Neural progenitor cell (in vitro differentiated cells): ENCODE measurements around the gene LPP. TPM values are rescaled to one million over a fixed set of nuclear protein-coding genes. Genes with fewer than 3 reads are reported as not detected.

Experiments
- DNase-seq: peaks from one replicate; pipeline ENCODE4 v3.0.0-alpha.2; 2016; ENCODE audit warnings: low spot score
- H2AFZ ChIP-seq: fragments of 200-600 bp; sonication (generic); replicated peaks from 2 replicates; pipeline ENCODE4 v1.6.1; 2016; ENCODE audit warnings: antibody characterized with exemption
- H3F3A ChIP-seq: fragments of 200-600 bp; sonication (generic); 2 replicates; pipeline ENCODE4 v1.6.1; 2016; ENCODE audit warnings: antibody characterized with exemption, low read depth
- H3K27ac ChIP-seq: fragments of 200-600 bp; sonication (generic); 2 replicates; pipeline ENCODE4 v1.5.1; 2016; ENCODE audit warnings: mild to moderate bottlenecking
- H3K27me3 ChIP-seq: fragments of 200-600 bp; sonication (generic); 2 replicates; pipeline ENCODE4 v1.6.1; 2016; ENCODE audit warnings: mild to moderate bottlenecking, moderate library complexity
- H3K36me3 ChIP-seq: fragments of 200-600 bp; sonication (generic); 2 replicates; pipeline ENCODE4 v1.5.1; 2016
- H3K4me1 ChIP-seq: fragments of 200-600 bp; sonication (generic); 2 replicates; pipeline ENCODE4 v1.6.1; 2016; ENCODE audit warnings: mixed run types
- H3K4me2 ChIP-seq: fragments of 200-600 bp; sonication (generic); 2 replicates; pipeline ENCODE4 v1.6.1; 2016
- H3K4me3 ChIP-seq: fragments of 200-600 bp; sonication (generic); 2 replicates; pipeline ENCODE4 v1.5.1; 2016
- H3K79me2 ChIP-seq: fragments of 200-600 bp; sonication (generic); 2 replicates; pipeline ENCODE4 v1.6.1; 2016; ENCODE audit warnings: low read depth
- H3K9ac ChIP-seq: fragments of 200-600 bp; sonication (generic); 2 replicates; pipeline ENCODE4 v1.6.1; 2016
- H3K9me3 ChIP-seq: fragments of 200-600 bp; sonication (generic); 2 replicates; pipeline ENCODE4 v1.5.1; 2016; ENCODE audit warnings: low read depth
- H4K20me1 ChIP-seq: fragments of 200-600 bp; sonication (generic); 2 replicates; pipeline ENCODE4 v1.6.1; 2016; ENCODE audit warnings: low read depth
- H3K27ac Mint-ChIP-seq: 3 replicates; pipeline ENCODE4 v1.8.0; 2021; ENCODE audit warnings: mixed read lengths
- H3K27me3 Mint-ChIP-seq: 2 replicates; pipeline ENCODE4 v1.8.0; 2022; ENCODE audit warnings: low read depth, mild to moderate bottlenecking, inconsistent platforms, moderate library complexity, mixed read lengths; ENCODE audit not compliant: insufficient read depth
- H3K36me3 Mint-ChIP-seq: 3 replicates; pipeline ENCODE4 v1.8.0; 2021; ENCODE audit warnings: mixed read lengths
- H3K4me1 Mint-ChIP-seq: 3 replicates; pipeline ENCODE4 v1.8.0; 2021; ENCODE audit warnings: mixed read lengths
- H3K4me3 Mint-ChIP-seq: 3 replicates; pipeline ENCODE4 v1.8.0; 2021; ENCODE audit warnings: mild to moderate bottlenecking, moderate library complexity, mixed read lengths
- H3K9me3 Mint-ChIP-seq: 3 replicates; pipeline ENCODE4 v1.8.0; 2020; ENCODE audit warnings: mixed read lengths
- EZH2 ChIP-seq: fragments of 200-600 bp; sonication (generic); IDR thresholded peaks from 2 replicates; pipeline ENCODE4 v1.6.1; 2017; ENCODE audit warnings: antibody characterized with exemption, mild to moderate bottlenecking, moderate library complexity
- EZH2phosphoT487 ChIP-seq: fragments of 200-600 bp; sonication (generic); IDR thresholded peaks from 2 replicates; pipeline ENCODE4 v1.6.1; 2017; ENCODE audit warnings: antibody characterized with exemption
- total RNA-seq: library from RNA; depleted of rRNA; stranded (reverse); fragments of >200 nt; gene quantifications from 2 replicates; pipeline ENCODE4 v1.2.3, GENCODE V29; 2015; ENCODE audit warnings: low replicate concordance
- TF ChIP-seq, protein P1 (sequence below): fragments of 200-600 bp; sonication (generic); IDR thresholded peaks from 2 replicates; pipeline ENCODE4 v1.5.1; 2017; ENCODE audit warnings: antibody characterized with exemption, mild to moderate bottlenecking

Gene LPP
- total RNA-seq, 1 donor from 2014 or later, result 18.9 TPM

GRCh38 chr3:188113756-188114155 lies 40.2 kb upstream of the LPP start:
- Histone ChIP-seq H3K4me1 (peaks cover 3% of the 10 kb centered on the region), H3K27me3 (no peaks in the 10 kb centered on the region), H3K9ac (no peak overlapping the region), H3K4me2 (no peak overlapping the region), H3K27ac (no peak overlapping the region), H3F3A (no peaks in the 10 kb centered on the region), H3K4me3 (no peak overlapping the region), H3K79me2 (no peaks in the 10 kb centered on the region), H2AFZ (no peak overlapping the region), H4K20me1 (no peaks in the 10 kb centered on the region), H3K9me3 (no peaks in the 10 kb centered on the region), H3K36me3 (no peaks in the 10 kb centered on the region)
- peaks cover 4% of the 10 kb centered on the region for H3K4me1 Mint-ChIP-seq
- no peak overlapping the region for H3K4me3 Mint-ChIP-seq
- TF ChIP-seq EZH2phosphoT487, result no peak
- TF ChIP-seq, protein P1, sequence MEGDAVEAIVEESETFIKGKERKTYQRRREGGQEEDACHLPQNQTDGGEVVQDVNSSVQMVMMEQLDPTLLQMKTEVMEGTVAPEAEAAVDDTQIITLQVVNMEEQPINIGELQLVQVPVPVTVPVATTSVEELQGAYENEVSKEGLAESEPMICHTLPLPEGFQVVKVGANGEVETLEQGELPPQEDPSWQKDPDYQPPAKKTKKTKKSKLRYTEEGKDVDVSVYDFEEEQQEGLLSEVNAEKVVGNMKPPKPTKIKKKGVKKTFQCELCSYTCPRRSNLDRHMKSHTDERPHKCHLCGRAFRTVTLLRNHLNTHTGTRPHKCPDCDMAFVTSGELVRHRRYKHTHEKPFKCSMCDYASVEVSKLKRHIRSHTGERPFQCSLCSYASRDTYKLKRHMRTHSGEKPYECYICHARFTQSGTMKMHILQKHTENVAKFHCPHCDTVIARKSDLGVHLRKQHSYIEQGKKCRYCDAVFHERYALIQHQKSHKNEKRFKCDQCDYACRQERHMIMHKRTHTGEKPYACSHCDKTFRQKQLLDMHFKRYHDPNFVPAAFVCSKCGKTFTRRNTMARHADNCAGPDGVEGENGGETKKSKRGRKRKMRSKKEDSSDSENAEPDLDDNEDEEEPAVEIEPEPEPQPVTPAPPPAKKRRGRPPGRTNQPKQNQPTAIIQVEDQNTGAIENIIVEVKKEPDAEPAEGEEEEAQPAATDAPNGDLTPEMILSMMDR, result no peak
- TF ChIP-seq EZH2, result no peak
- DNase-seq, result no peak
- H3K27ac Mint-ChIP-seq, result no peak overlapping the region
- H3K27me3 Mint-ChIP-seq, result peaks cover 2% of the 10 kb centered on the region
- no peaks in the 10 kb centered on the region for H3K9me3 Mint-ChIP-seq
- no peaks in the 10 kb centered on the region for H3K36me3 Mint-ChIP-seq

- Mint-ChIP-seq H3K27me3 (peaks cover 7% of the 10 kb centered on the region), H3K36me3 (no peaks in the 10 kb centered on the region), H3K9me3 (no peaks in the 10 kb centered on the region), H3K4me3 (no peak overlapping the region), H3K27ac (no peak overlapping the region), H3K4me1 (peaks cover 15% of the 10 kb centered on the region)
- Histone ChIP-seq H2AFZ (no peak overlapping the region), H3K79me2 (no peaks in the 10 kb centered on the region), H3K9me3 (no peaks in the 10 kb centered on the region), H3K27me3 (no peaks in the 10 kb centered on the region), H3K36me3 (no peaks in the 10 kb centered on the region), H4K20me1 (no peaks in the 10 kb centered on the region), H3K4me2 (no peak overlapping the region), H3K4me3 (no peak overlapping the region), H3F3A (no peaks in the 10 kb centered on the region), H3K4me1 (peaks cover 11% of the 10 kb centered on the region), H3K9ac (no peak overlapping the region), H3K27ac (no peak overlapping the region)
- DNase-seq, result no peak
- TF ChIP-seq EZH2 (no peak), EZH2phosphoT487 (no peak)
- TF ChIP-seq, protein P1, result no peak
Observed at GRCh38 chr3:188119846-188120245, 34.1 kb upstream of the LPP start.

GRCh38 chr3:188122571-188123169 lies 31.3 kb upstream of the LPP start:
- H3K4me3 ChIP-seq, result no peak overlapping the region

More at GRCh38 chr3:188122571-188123169, 31.3 kb upstream of the LPP start:
- H3K27ac ChIP-seq, result no peak overlapping the region
- H3K27me3 ChIP-seq, result no peaks in the 10 kb centered on the region
- TF ChIP-seq EZH2phosphoT487 (no peak), EZH2 (no peak)
- TF ChIP-seq, protein P1, result no peak
- DNase-seq, result no peak
- no peaks in the 10 kb centered on the region for H3K79me2 ChIP-seq
- Mint-ChIP-seq H3K4me3 (no peak overlapping the region), H3K9me3 (no peaks in the 10 kb centered on the region), H3K36me3 (no peaks in the 10 kb centered on the region), H3K4me1 (peaks cover 24% of the 10 kb centered on the region), H3K27me3 (peaks cover 7% of the 10 kb centered on the region), H3K27ac (peak overlapping the region; percentile 29)
- no peaks in the 10 kb centered on the region for H3K9me3 ChIP-seq
- peaks cover 11% of the 10 kb centered on the region for H3K4me1 ChIP-seq
- H3K9ac ChIP-seq, result no peak overlapping the region
- no peak overlapping the region for H2AFZ ChIP-seq
- no peaks in the 10 kb centered on the region for H3F3A ChIP-seq
- no peaks in the 10 kb centered on the region for H4K20me1 ChIP-seq
- H3K36me3 ChIP-seq, result no peaks in the 10 kb centered on the region
- H3K4me2 ChIP-seq, result no peak overlapping the region
